HepG2 (cell line): ENCODE results near the gene BICDL1. TPM values are rescaled to one million over a fixed set of nuclear protein-coding genes. Genes with fewer than 3 reads are reported as not detected.

ENCODE experiments used
- DR1 ChIP-seq: sonication (generic); formaldehyde crosslinking; IDR thresholded peaks from 2 replicates; pipeline ENCODE4 v1.8.0; 2021; ENCODE audit warnings: mild to moderate bottlenecking, missing genetic modification reagents, inconsistent platforms
- EEA1 ChIP-seq: sonication (generic); formaldehyde crosslinking; IDR thresholded peaks from 2 replicates; pipeline ENCODE4 v1.5.1; 2020; ENCODE audit warnings: mild to moderate bottlenecking, missing genetic modification reagents, borderline replicate concordance
- HOXA7 ChIP-seq: sonication (generic); formaldehyde crosslinking; IDR thresholded peaks from 2 replicates; pipeline ENCODE4 v1.8.1; 2022; ENCODE audit warnings: mild to moderate bottlenecking, missing genetic modification reagents, moderate library complexity
- ISL2 ChIP-seq: sonication (generic); formaldehyde crosslinking; IDR thresholded peaks from 2 replicates; pipeline ENCODE4 v1.5.0; 2020; ENCODE audit warnings: missing genetic modification reagents
- MLXIP ChIP-seq: sonication (generic); formaldehyde crosslinking; IDR thresholded peaks from 2 replicates; pipeline ENCODE4 v1.9.0; 2021; ENCODE audit warnings: missing genetic modification reagents, borderline replicate concordance
- NRL ChIP-seq: sonication (generic); formaldehyde crosslinking; IDR thresholded peaks from 2 replicates; pipeline ENCODE4 v1.5.0; 2020; ENCODE audit warnings: missing genetic modification reagents, mild to moderate bottlenecking, moderate library complexity, borderline replicate concordance
- PAXIP1 ChIP-seq: sonication (generic); formaldehyde crosslinking; conservative IDR thresholded peaks from 2 replicates; pipeline ENCODE4 v1.4.0; 2020; ENCODE audit warnings: mild to moderate bottlenecking, missing genetic modification reagents, moderate library complexity
- SKIL ChIP-seq: sonication (generic); formaldehyde crosslinking; IDR thresholded peaks from 2 replicates; pipeline ENCODE4 v1.8.0; 2022; ENCODE audit warnings: missing genetic modification reagents, mild to moderate bottlenecking, moderate library complexity, borderline replicate concordance
- TARDBP ChIP-seq: sonication (generic); formaldehyde crosslinking; IDR thresholded peaks from 2 replicates; pipeline ENCODE4 v1.8.0; 2022; ENCODE audit warnings: mild to moderate bottlenecking, missing genetic modification reagents
- THAP11 ChIP-seq: IDR thresholded peaks from 2 replicates; pipeline ENCODE4 v1.6.1; 2016; ENCODE audit warnings: missing biosample characterization, missing genetic modification reagents
- ZNF331 ChIP-seq: sonication (generic); formaldehyde crosslinking; IDR thresholded peaks from 2 replicates; pipeline ENCODE4 v1.4.0; 2020; ENCODE audit warnings: missing genetic modification reagents
- ZNF761 ChIP-seq: sonication (generic); formaldehyde crosslinking; conservative IDR thresholded peaks from 2 replicates; pipeline ENCODE4 v1.4.0; 2020; ENCODE audit warnings: mild to moderate bottlenecking, missing genetic modification reagents
- ZNF83 ChIP-seq: sonication (generic); formaldehyde crosslinking; IDR thresholded peaks from 2 replicates; pipeline ENCODE4 v1.4.0; 2020; ENCODE audit warnings: missing genetic modification reagents, mild to moderate bottlenecking, borderline replicate concordance
- polyA plus RNA-seq, 8 experiments: library from polyadenylated mRNA; depleted of rRNA in 3 of 8; stranded (reverse) in 7 of 8; unstranded in 1 of 8; fragments of >200 nt; fragmentation: Illumina TruSeq in 4 of 8; extraction: Trizol in 4 of 8; gene quantifications; 2 replicates each; pipeline versions ENCODE4 v1.2.1 to v1.2.3, GENCODE V29; 2011 to 2016; ENCODE audit warnings: low read depth in 4 of 8, missing spikeins in 1 of 8, mixed read lengths in 1 of 8; ENCODE audit not compliant: insufficient read depth in 1 of 8
- total RNA-seq, 5 experiments: library from RNA; depleted of rRNA; stranded (reverse); fragments of >200 nt; fragmentation: Illumina TruSeq; extraction: Trizol; gene quantifications; 2 replicates each; pipeline ENCODE4 v1.2.3, GENCODE V29; 2016; ENCODE audit warnings: low read depth in 1 of 5
- TF ChIP-seq, protein P1 (sequence below), 2 experiments: sonication (generic) in 1 of 2; formaldehyde crosslinking in 1 of 2; IDR thresholded peaks; 2 replicates each; pipeline versions ENCODE4 v1.5.1 to v1.6.1; 2011 to 2020; ENCODE audit warnings: borderline replicate concordance in 1 of 2, low read depth in 1 of 2, low read length in 1 of 2, mild to moderate bottlenecking in 1 of 2, missing genetic modification reagents in 1 of 2, moderate library complexity in 1 of 2

The BICDL1 gene
- total and polyA plus RNA-seq, 2 of the 13 experiments (the other 11 are each of a cell fraction or from before 2014, with no cell fraction given): 3.6 to 9.7 TPM

- TF ChIP-seq PAXIP1 (peak; percentile 27), ZNF761 (CRISPR knock-in tag) (peak; percentile 79), ZNF83 (CRISPR knock-in tag) (no peak), ZNF331 (CRISPR knock-in tag) (no peak), SKIL (CRISPR knock-in tag) (peak; percentile 31; the same call in 1 of the 2 replicates), EEA1 (peak; percentile 83; the same call in 1 of the 2 replicates), DR1 (CRISPR knock-in tag) (no peak; the same call in 1 of the 2 replicates), TARDBP (CRISPR knock-in tag) (peak; percentile 89), NRL (peak; percentile 90), ISL2 (peak; percentile 59; the same call in 1 of the 2 replicates), MLXIP (CRISPR knock-in tag) (0 out of 2 replicates have a peak, but pooled peaks have one; percentile 48), THAP11 (CRISPR knock-in tag) (peak; percentile 80), HOXA7 (CRISPR knock-in tag) (no peak)
- TF ChIP-seq, protein P1, sequence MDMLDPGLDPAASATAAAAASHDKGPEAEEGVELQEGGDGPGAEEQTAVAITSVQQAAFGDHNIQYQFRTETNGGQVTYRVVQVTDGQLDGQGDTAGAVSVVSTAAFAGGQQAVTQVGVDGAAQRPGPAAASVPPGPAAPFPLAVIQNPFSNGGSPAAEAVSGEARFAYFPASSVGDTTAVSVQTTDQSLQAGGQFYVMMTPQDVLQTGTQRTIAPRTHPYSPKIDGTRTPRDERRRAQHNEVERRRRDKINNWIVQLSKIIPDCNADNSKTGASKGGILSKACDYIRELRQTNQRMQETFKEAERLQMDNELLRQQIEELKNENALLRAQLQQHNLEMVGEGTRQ (IDR thresholded peaks at IDR 0.05; ENCODE audit: low read depth, low read length): no peak
- TF ChIP-seq, protein P1 (CRISPR knock-in tag; IDR thresholded peaks at IDR 0.05; ENCODE audit: borderline replicate concordance): no peak
These were observed 128.0 kb downstream of the BICDL1 start (continued) for GRCh38 chr12:120116792-120117651.
